ENCODE results near the gene TSEN54.

TSEN54 gene

GRCh38 chr17:75568412-75569255 is 52.3 kb downstream of the TSEN54 start:
- DNase-seq: no peak

DNA sequence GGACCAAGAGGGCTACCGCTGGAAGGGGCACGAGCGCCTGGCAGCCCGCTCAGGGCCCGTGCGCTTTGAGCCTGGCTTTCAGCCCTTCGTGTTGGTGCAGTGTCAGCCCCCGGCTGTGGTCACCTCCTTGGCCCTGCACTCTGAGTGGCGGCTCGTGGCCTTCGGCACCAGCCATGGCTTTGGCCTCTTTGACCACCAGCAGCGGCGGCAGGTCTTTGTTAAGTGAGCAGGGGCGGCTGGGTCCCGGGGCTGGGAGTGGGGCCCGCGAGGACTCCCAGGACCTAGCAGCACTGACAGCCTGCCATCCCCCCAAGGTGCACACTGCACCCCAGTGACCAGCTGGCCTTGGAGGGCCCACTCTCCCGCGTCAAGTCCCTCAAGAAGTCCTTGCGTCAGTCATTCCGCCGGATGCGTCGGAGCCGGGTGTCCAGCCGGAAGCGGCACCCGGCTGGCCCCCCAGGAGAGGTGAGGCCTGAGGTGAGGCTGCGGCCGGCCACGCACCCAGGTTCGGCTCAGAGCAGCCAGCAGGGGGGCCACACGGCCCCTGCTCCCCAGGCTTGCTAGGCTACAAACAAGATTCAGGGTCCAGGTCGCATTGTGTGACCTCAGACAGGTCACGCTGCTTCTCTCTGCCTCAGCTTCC is 53.8 kb downstream of the TSEN54 start:
- DNase-seq: no peak

- no peak for DNase-seq
These were observed 54.4 kb downstream of the TSEN54 start for GRCh38 chr17:75570772-75571171.

GRCh38 chr17:75571197-75571884 is 55.0 kb downstream of the TSEN54 start:
- no peak for DNase-seq

DNA sequence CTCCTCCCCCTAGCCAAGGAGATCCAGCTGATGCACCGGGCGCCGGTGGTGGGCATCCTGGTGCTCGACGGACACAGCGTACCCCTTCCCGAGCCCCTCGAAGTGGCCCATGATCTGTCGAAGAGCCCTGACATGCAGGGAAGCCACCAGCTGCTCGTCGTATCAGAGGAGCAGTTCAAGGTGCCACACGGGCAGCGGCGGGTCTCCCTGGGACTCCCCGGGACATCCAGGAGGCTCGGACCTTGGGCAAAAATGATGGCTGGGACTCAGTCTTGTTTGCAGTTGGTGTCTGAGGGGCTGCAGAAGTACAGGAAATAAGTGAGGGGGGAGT is 55.5 kb downstream of the TSEN54 start:
- no peak for DNase-seq

GRCh38 chr17:75572713-75573539 is 56.6 kb downstream of the TSEN54 start:
- DNase-seq: no peak

DNA sequence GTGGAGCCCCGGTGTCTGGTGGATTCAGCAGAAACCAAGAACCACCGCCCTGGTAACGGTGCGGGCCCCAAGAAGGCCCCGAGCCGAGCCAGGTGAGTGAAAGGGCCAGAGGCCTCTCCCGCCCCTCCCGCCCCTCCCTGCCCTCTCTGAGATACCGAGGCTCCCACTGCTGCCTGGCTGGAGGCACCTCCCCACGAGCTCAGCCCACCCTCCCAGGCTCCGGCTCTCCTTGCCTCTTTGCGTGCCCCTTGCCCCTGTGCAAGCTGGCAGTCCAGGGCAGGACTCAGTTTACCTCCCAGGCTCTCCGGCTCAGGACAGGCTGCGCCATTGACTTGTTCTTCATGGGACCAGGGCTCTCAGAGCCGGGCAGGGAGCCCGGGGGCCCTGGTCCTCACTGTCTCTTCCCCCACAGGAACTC is 57.2 kb downstream of the TSEN54 start:
- DNase-seq: no peak

DNA sequence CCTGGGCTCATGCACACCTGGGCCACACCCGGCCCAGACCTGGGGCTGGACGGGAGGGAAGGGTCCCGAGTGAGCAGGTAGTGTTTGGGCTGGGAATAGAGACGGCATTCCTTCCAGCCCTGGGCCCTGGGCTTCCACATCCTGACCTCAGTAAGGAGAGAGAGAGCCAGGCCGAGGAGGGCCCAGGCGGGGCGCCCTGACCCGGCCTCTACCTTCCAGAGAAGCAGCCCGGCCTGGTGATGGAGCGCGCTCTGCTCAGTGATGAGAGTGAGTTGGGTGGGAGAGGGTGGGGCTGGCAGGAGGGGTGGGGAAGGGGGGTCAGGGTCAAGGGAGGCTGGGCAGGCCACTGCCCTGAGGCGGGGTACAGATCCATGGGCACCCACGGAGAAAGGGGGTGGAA is 57.7 kb downstream of the TSEN54 start:
- no peak for DNase-seq
